HS-5 (cell line): Measurements from ENCODE around the gene EOMES.

Source experiments
- DNase-seq: peaks from one replicate; pipeline ENCODE4 v3.0.0-alpha.2; 2012; ENCODE audit warnings: low read depth

The EOMES gene

GRCh38 chr3:27720899-27721716 lies 1.0 kb downstream of the EOMES start:
- DNase-seq, result no peak

- no peak for DNase-seq
Measured at GRCh38 chr3:27719314-27720003, 2.7 kb downstream of the EOMES start.

DNA sequence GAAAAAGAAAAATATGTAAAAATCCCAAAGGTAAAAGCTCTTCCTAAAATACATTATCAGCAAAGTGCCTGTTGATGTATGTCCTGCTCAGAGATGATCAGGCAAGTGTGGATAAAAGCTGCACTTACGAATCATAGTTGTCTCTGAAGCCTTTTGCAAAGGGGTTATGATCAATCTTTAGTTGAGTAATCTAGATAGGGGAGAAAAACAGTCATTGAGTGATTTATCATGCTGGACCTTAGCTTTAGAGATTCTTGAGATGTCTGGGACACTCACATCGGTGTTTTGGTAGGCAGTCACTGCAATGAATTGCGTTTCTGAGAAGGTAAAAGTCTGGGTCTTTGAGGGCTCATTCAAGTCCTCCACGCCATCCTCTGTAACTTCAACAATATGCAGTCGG lies 3.7 kb downstream of the EOMES start:
- DNase-seq, result no peak

- no peak for DNase-seq
Measured at GRCh38 chr3:27717200-27717852, 4.8 kb downstream of the EOMES start.

GRCh38 chr3:27716309-27716708 lies 5.8 kb downstream of the EOMES start:
- DNase-seq, result no peak

DNA sequence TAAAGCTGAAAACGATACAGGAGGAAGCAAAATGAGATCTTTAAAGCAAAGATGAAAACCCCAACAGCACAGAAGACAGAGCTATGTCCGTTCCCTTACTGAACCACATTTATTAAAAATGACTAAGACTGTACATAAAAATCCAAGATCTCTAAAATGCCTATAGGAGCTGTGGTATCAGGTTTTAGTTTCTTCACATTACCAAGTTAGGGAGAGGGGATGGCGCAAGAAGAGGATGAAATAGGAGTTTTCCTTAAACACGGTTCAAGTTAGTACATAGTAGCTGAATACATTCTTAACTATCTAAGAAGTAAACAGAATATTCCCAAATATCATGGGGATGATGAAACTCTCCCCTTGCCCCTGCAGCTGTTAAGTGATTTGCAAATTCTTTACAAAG lies 6.3 kb downstream of the EOMES start:
- DNase-seq, result no peak

- no peak for DNase-seq
Measured at GRCh38 chr3:27715454-27715806, 6.7 kb downstream of the EOMES start.

DNA sequence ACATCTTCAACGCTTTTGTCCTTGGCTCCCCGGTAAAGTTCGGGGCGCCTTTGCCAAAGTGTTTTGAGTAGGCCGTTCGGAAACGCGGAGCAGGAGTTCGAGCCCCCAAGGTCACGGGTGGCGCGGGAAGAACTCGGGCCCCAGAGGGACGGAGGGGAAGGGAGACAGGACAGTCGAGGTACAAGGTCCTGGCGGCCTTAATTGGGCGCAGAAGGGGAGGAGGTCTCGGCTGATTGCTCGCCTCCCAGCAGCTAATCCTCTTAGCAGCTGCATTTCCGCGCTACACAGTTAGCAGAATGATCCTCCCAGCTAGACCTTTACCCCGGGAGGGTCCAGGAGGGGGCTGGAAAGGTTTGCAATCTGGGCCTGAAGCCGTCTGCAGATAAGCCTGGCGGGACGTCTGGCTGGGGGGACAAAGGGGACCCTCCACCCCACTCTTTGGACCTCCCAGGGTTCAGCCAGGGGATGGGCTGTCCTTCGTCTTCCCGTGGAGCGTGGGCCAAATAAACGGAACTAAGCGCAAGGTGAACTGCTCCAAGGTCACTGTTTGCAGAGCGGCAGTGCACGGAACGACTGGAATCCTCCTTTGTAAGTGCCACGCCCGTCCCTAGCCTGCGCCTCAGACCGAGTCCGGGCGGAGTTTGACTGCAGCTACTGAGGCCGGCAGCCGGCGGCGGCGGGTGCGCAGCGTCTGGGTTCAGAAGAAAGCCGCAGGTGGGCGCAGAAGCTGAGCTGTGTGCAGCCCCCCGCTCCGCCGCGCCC lies 7.2 kb downstream of the EOMES start:
- no peak for DNase-seq

DNA sequence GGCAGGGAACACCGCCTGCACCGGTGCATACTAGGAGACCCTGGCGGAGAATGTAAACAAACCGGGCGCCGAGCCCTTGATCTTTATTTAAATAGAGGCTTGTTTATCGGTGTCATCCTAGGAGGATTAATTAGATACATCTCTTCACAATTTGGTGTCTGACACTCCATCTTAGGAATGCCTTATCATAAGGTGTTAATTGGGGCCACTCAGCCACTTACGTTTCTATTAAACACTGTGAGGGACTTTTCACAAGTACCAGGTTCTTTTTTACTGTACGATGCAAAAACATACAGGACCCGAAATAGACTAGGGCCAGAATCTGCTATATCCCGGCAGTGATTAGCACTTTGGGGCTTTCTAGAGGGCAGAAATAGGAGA lies 8.0 kb downstream of the EOMES start:
- no peak for DNase-seq

GRCh38 chr3:27713435-27714145 lies 8.5 kb downstream of the EOMES start:
- no peak for DNase-seq

DNA sequence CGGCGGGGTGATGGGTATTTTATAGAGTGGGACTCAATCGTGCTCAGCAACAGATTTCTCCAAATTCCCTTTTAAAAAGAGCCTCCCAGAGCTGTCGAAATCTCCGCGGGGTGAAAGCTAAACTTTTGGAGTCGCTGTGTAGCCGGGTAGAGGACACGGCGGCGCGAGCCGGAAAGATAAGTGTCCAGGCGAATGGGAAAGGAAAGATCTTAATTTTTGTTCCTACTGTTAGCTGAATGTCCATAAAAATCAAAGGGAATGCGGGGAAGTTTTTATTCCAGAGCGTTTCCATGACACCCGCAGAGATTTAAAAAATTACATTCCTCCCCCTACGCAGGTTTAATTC lies 9.1 kb downstream of the EOMES start:
- no peak for DNase-seq

GRCh38 chr3:27712136-27713077 lies 9.7 kb downstream of the EOMES start:
- DNase-seq, result no peak

- no peak for DNase-seq
Measured at GRCh38 chr3:27708250-27708649, 13.9 kb downstream of the EOMES start.

GRCh38 chr3:27699067-27699466 lies 23.1 kb downstream of the EOMES start:
- DNase-seq, result no peak

- DNase-seq, result no peak
Measured at GRCh38 chr3:27696906-27697305, 25.2 kb downstream of the EOMES start.

DNA sequence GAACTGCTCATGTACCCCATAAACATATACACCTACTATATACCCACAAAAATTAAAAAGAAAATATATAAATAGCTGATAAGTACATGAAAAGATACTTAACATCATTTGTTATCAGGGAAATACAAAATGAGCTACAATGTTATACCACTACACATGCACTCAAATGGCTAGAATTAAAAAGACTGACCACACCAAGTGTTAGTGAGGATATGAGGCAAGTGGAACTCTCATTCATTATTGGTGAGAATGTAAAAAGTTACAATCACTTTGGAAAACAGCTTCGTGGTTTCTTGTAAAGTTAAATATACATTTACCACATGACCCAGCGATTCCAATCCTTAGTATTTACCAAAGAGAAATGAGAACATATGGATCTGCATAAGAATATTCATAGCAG lies 26.5 kb downstream of the EOMES start:
- DNase-seq, result no peak

DNA sequence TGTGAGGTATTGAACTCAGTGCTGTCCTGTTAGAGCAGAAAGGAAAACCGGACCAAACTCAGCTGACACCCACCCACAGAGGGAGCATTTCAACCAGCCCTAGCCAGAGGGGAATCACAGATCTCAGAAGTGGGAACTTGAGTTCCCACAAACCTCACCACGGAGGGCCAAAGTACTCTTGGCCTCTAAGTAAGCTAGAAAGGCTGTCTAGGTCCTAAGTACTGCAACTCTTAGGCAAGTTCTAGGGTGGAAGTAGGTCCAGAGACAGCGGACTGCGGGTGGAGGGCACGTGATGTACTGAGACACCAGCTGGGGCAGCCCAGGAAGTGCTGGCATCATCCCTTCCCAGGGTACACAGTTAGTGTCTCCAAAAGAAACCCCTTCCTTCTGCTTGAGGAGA lies 34.1 kb downstream of the EOMES start:
- DNase-seq, result no peak

DNA sequence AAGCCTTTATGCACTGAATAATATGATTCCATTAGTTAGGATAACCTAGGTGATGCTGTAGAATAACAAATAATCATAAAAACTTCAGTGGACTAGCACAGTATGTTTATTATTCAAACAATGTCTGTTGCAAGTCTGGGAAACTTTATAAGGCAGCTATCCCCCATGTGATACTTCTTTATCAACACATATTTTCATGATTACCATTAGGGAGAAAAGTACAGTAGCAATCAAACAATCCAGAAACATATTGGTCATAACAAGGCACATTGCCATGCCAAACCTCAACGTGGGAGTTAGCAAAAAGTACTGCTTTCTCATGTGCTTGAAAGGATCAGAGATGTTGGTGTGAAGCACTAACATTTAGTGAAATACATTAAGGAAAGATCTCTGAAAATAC lies 35.5 kb downstream of the EOMES start:
- peak; percentile 72 for DNase-seq

- DNase-seq, result no peak
Measured at GRCh38 chr3:27685474-27685873, 36.6 kb downstream of the EOMES start.

DNA sequence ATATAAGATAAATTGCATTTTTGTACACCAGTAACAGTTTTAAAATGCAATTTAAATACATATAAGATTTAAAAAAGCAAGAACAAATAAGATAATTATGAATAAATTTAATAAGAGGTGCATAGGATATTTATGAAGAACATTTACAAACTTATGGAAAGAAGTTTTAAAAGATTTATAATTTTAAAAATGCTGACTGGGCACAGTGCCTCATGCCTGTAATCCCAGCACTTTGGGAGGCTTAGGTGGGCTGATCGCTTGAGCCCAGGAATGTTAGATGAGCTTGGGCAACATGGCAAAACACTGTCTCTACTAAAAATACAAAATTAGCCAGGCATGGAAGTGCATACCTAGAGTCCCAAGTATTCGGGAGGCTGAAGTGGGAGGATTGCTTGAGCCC lies 37.8 kb downstream of the EOMES start:
- DNase-seq, result no peak

GRCh38 chr3:27681249-27681748 lies 40.8 kb downstream of the EOMES start:
- peak; percentile 85 for DNase-seq
